HG03558 (cell line): ENCODE measurements around the gene SVIL.

Source experiments
- ATAC-seq: cut with Tn5 transposase; IDR thresholded peaks from one replicate; pipeline ENCODE4 v1.9.1; 2021; ENCODE audit warnings: moderate number of reproducible peaks; ENCODE audit not compliant: unreplicated experiment; ENCODE audit errors: extremely low read depth

SVIL gene, protein sequence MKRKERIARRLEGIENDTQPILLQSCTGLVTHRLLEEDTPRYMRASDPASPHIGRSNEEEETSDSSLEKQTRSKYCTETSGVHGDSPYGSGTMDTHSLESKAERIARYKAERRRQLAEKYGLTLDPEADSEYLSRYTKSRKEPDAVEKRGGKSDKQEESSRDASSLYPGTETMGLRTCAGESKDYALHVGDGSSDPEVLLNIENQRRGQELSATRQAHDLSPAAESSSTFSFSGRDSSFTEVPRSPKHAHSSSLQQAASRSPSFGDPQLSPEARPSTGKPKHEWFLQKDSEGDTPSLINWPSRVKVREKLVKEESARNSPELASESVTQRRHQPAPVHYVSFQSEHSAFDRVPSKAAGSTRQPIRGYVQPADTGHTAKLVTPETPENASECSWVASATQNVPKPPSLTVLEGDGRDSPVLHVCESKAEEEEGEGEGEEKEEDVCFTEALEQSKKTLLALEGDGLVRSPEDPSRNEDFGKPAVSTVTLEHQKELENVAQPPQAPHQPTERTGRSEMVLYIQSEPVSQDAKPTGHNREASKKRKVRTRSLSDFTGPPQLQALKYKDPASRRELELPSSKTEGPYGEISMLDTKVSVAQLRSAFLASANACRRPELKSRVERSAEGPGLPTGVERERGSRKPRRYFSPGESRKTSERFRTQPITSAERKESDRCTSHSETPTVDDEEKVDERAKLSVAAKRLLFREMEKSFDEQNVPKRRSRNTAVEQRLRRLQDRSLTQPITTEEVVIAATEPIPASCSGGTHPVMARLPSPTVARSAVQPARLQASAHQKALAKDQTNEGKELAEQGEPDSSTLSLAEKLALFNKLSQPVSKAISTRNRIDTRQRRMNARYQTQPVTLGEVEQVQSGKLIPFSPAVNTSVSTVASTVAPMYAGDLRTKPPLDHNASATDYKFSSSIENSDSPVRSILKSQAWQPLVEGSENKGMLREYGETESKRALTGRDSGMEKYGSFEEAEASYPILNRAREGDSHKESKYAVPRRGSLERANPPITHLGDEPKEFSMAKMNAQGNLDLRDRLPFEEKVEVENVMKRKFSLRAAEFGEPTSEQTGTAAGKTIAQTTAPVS (N-terminal part only)

GRCh38 chr10:29634764-29635625, at the start of gene SVIL:
Gene SVIL, minus strand, starts transcription at chr10:29634971. Its CDS starts 79,913 bp downstream, at chr10:29555058.
- ATAC-seq: no peak

- no peak for ATAC-seq
These were observed 47.1 kb upstream of the SVIL start for GRCh38 chr10:29681676-29682448.

GRCh38 chr10:29680091-29680490, 45.3 kb upstream of the SVIL start:
- ATAC-seq: no peak

- no peak for ATAC-seq
These were observed 42.0 kb upstream of the SVIL start for GRCh38 chr10:29676732-29677131.

GRCh38 chr10:29675984-29676383, 41.2 kb upstream of the SVIL start:
- no peak for ATAC-seq

DNA sequence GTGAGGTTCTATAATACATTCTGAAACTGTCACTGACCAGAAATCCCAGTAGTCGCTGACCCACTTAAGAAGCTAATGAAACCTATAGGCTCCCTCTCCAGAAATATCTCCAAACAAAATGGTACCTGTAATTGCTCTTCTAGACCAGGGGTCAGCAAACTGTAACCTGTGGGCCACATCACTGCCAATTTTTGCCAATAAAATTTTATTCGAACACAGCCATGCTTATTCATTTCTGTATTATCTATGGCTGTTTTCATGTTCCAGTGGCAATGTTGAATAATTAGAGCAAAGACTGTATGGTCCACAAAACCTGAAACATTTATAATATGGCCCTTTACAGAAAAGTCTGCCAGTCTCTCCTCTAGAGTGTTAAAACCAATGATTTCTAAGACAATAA, 37.2 kb upstream of the SVIL start:
- ATAC-seq: no peak

DNA sequence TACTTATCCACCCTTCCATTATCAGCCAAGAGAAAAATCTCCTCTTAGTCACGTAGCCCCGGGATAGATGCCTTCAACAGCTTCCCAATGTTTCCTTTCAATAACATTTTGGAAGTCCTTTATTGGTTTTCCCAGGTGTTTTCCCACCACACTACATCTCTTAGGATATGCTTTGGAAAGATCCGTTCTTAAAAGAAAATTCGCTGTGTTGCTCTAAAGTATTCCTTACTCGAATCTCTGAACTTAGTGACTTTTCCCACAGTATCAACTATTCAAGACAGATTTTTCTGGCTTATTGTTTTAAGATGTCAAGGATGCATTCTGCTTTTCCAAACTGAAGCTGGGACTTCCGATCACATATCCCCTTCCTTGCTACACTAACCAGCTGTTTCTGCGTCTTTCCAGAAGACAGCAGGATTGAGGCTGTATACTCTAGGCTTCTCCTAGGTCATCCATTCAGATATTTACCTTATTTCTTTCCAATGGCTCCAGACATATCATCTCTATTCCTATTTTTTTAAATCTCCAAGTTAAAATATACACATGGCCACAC, 36.5 kb upstream of the SVIL start:
- no peak for ATAC-seq

- no peak for ATAC-seq
These were observed 36.0 kb upstream of the SVIL start for GRCh38 chr10:29670761-29671160.

GRCh38 chr10:29669149-29669548, 34.4 kb upstream of the SVIL start:
- ATAC-seq: no peak

- ATAC-seq: no peak
These were observed 33.9 kb upstream of the SVIL start for GRCh38 chr10:29668628-29669027.

DNA sequence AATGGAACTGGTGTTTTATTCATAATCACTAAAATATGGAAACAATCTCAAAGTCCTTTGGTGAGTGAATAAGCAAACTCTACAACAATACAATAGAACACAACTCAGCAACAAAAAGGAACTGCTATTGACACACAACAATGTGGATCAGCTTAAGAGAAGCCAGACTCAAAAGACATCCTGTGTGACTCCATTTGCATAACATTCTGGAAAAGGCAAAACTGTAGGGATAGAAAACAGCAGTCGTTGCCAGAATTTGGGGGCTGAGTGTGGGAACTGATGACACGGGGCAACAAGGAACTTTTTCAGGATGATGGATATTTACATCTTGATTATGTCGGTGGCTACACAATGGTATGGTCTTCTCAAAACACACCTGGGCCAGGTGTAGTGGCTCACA, 32.4 kb upstream of the SVIL start:
- no peak for ATAC-seq

DNA sequence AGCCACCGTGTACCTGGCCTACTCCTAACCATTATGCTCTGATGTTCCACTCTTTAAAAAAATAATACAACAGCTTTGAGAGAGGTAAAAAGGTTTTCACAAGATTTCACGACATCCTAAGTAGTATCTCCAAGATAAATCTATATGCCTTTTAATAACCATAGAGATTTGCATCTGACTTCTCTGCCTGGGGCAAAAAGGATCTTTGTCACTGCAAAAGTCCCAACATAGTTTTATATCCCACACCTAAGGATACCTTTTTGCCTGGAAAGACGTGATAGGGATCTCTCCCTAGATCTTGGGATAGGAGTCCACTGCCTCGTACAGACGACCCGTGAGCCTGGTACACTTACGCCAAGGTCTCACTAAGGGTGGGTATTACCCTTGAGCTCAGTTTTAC, 31.4 kb upstream of the SVIL start:
- ATAC-seq: no peak

DNA sequence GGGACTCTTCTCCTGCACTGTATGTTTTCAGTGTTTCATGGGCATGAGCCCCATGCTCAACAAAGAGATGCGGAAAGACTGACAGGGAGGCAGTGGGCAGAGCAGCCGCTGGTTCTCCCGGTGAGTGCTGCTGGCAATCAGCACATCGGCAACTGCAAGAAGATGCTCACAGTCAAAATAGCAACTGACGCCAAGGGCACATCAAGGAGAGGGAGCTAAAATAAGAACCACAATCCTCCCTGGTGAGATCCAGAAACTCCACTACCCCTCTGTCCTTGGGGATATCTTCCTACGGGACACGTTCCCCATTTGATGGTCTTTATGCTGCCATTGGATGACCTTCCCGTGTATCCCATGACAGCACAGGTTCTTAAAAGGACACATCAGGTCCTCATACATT, 28.9 kb upstream of the SVIL start:
- no peak for ATAC-seq

GRCh38 chr10:29658984-29659965, 24.5 kb upstream of the SVIL start:
- peak; percentile 94 for ATAC-seq

GRCh38 chr10:29657719-29658274, 23.0 kb upstream of the SVIL start:
- no peak for ATAC-seq

DNA sequence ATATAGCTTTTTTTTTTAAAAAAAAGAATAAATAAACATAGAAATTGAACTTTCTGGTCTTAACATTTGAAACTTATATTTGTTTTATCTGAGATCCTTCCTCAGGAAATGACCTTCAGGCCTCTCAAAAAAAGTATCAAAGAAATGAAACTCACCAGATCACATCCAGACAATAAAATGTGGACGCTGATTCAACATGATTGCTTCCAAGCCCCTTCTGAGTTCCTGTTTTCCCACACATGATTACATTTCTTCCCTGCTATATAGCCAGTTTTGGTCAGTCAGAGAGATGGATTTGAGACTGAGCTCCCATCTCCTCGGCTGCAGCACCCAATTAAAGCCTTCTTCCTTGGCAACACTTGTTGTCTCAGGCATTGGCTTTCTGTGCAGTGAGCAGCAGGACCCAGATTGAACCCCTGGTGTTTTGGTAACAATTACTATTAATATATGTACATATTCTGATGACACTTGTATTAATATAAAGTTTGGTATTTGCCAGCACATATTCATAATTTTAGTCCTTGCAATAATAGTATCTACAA, 21.8 kb upstream of the SVIL start:
- ATAC-seq: no peak

DNA sequence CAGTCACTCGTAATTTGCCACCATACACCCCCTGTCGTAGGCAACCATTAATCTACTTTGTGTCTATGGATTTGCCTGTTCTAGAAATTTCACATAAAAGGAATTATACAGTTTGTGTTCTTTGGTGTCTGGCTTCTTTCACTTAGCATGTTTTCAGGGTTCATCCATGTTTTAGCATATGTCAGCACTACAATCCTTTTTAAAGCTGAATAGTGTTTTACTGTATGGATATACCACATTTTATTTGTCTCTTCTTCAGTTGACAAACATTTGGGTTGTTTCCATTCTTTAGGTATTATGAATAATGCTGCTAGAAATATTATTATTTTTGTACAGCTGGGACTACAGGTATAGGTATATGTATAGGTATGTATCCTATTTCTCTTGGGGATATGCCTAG, 17.4 kb upstream of the SVIL start:
- ATAC-seq: no peak
